Activated B cell treated with CpG ODN at 0.5 μM for 24 hours (primary cell): ENCODE results near the gene LMBR1. TPM values are rescaled to one million over a fixed set of nuclear protein-coding genes. Genes with fewer than 3 reads are reported as not detected.

Experiments
- ATAC-seq: fragments of 200-7000 bp; cut with Tn5 transposase; one replicate; pipeline ENCODE4 v1.10.0; 2021; ENCODE audit warnings: low read depth, mild to moderate bottlenecking, moderate library complexity
- CTCF ChIA-PET: fragments of 350-600 bp; sonication (Branson Sonifier 250); formaldehyde crosslinking; loops from one replicate; lab custom pipeline; 2021; ENCODE audit warnings: antibody characterized with exemption; lab: Charles Lee
- POLR2A ChIA-PET: fragments of 350-600 bp; sonication (Branson Sonifier 250); formaldehyde crosslinking; loops from one replicate; lab custom pipeline; 2021; ENCODE audit warnings: antibody characterized with exemption; lab: Charles Lee
- DNase-seq: peaks from one replicate; pipeline ENCODE4 v3.0.0; 2022
- H3K27ac Mint-ChIP-seq: one replicate; pipeline ENCODE4 v1.8.0; 2020; ENCODE audit warnings: mixed read lengths
- H3K27me3 Mint-ChIP-seq: one replicate; pipeline ENCODE4 v1.8.0; 2021; ENCODE audit warnings: mixed read lengths
- H3K36me3 Mint-ChIP-seq: one replicate; pipeline ENCODE4 v1.8.0; 2021; ENCODE audit warnings: low read depth, mixed read lengths
- H3K4me1 Mint-ChIP-seq: one replicate; pipeline ENCODE4 v1.8.0; 2021; ENCODE audit warnings: mixed read lengths
- H3K4me3 Mint-ChIP-seq: one replicate; pipeline ENCODE4 v1.8.0; 2020; ENCODE audit warnings: mild to moderate bottlenecking, mixed read lengths
- H3K9me3 Mint-ChIP-seq: one replicate; pipeline ENCODE4 v1.8.0; 2020; ENCODE audit warnings: mixed read lengths
- intact Hi-C: fragments of 100-400 bp; cut with micrococcal nuclease; formaldehyde crosslinking; loops from one replicate; pipeline ENCODE4 v1.15.1; 2024
- total RNA-seq: library from RNA; stranded (reverse); gene quantifications from 2 replicates; pipeline ENCODE4 v1.2.3, GENCODE V29; 2022
- TF ChIP-seq, protein P1 (sequence below): fragments of 200-600 bp; IDR thresholded peaks from one replicate; pipeline ENCODE4 v1.8.0; 2022; ENCODE audit warnings: antibody characterized with exemption, mild to moderate bottlenecking

Gene LMBR1
- total RNA-seq, 1 donor from 2014 or later: 67.9 TPM

DNA sequence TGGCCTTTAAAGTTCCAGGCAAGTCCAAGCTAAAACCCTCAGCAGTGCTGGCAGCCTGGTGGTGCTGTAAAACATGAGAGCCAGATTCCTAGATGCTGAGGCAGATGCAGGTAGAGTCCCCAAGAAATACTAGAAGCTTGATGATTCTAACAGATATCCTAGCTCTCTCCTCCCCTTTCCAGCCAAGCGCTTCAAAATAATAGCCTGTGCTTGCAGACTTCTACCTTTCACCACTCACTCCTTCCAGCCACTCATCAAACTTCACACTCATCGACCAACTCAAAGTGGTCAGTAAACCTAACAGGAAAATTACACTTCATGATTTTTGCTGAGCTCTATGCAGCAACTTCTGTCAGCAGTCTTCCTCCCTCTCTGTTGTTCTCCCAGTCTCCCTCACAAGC, 50.2 kb downstream of the LMBR1 start:
- no peak for ATAC-seq
- Mint-ChIP-seq H3K9me3 (no peaks in the 10 kb centered on the region), H3K4me1 (peaks cover 12% of the 10 kb centered on the region), H3K4me3 (no peak overlapping the region), H3K36me3 (peaks cover 11% of the 10 kb centered on the region), H3K27me3 (no peaks in the 10 kb centered on the region), H3K27ac (no peak overlapping the region)
- TF ChIP-seq, protein P1, sequence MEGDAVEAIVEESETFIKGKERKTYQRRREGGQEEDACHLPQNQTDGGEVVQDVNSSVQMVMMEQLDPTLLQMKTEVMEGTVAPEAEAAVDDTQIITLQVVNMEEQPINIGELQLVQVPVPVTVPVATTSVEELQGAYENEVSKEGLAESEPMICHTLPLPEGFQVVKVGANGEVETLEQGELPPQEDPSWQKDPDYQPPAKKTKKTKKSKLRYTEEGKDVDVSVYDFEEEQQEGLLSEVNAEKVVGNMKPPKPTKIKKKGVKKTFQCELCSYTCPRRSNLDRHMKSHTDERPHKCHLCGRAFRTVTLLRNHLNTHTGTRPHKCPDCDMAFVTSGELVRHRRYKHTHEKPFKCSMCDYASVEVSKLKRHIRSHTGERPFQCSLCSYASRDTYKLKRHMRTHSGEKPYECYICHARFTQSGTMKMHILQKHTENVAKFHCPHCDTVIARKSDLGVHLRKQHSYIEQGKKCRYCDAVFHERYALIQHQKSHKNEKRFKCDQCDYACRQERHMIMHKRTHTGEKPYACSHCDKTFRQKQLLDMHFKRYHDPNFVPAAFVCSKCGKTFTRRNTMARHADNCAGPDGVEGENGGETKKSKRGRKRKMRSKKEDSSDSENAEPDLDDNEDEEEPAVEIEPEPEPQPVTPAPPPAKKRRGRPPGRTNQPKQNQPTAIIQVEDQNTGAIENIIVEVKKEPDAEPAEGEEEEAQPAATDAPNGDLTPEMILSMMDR: no peak
- intact Hi-C loops: no loop called here
- ChIA-PET CTCF (no interaction called here), POLR2A (no interaction called here)
- no peak for DNase-seq

DNA sequence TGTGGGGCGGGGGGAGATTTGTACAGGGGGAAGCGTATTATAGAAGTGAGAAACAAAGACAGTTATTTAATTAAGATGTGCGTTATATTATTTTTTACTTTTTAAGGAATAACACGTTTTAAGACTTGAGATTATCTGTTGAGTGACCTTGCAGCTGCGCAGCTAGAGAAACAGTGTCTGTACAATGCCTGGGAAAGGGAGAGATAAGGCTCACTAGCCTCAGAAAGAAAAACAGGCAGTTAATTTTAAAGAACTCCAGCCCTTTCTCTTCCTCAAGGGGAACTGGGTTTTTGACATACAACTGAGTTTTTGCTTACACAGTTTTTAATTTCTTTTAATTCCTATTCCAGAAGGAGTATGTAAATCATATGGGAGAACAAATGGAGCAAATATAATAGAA, 50.7 kb downstream of the LMBR1 start:
- ATAC-seq: no peak

DNA sequence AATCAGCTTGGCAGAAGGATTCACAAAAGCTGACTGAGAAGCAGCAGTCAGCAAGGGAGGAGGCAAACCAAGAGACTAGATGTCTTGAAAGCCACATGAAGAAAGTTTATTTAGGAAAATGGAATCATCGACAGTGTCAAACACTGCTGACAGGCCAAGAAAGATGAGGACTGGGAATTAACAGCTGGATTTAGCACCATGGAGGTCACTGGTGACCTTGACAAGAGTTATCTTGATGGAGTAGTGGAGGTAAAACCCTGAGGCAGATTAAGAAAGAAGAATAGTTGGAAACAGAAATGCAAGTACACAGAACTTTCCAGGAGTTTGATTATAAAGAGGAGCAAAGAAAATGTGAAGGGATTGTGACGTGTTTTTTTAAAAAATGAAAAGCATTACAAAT, 51.5 kb downstream of the LMBR1 start:
- POLR2A ChIA-PET: no interaction called here
- ATAC-seq: no peak
- H3K36me3 Mint-ChIP-seq: peaks cover 12% of the 10 kb centered on the region
- DNase-seq: no peak
- H3K4me3 Mint-ChIP-seq: no peak overlapping the region
- H3K27me3 Mint-ChIP-seq: no peaks in the 10 kb centered on the region
- intact Hi-C loops: no loop called here
- H3K9me3 Mint-ChIP-seq: no peaks in the 10 kb centered on the region
- peaks cover 8% of the 10 kb centered on the region for H3K4me1 Mint-ChIP-seq
- CTCF ChIA-PET: no interaction called here
- no peak overlapping the region for H3K27ac Mint-ChIP-seq
- TF ChIP-seq, protein P1: no peak

More for the DNA sequence above, 50.7 kb downstream of the LMBR1 start:
- no peak for DNase-seq
- Mint-ChIP-seq H3K4me3 (no peak overlapping the region), H3K27ac (no peak overlapping the region), H3K36me3 (peaks cover 11% of the 10 kb centered on the region), H3K4me1 (peaks cover 9% of the 10 kb centered on the region), H3K9me3 (no peaks in the 10 kb centered on the region), H3K27me3 (no peaks in the 10 kb centered on the region)
- TF ChIP-seq, protein P1: no peak
- ChIA-PET CTCF (no interaction called here), POLR2A (no interaction called here)
- intact Hi-C loops: no loop called here

DNA sequence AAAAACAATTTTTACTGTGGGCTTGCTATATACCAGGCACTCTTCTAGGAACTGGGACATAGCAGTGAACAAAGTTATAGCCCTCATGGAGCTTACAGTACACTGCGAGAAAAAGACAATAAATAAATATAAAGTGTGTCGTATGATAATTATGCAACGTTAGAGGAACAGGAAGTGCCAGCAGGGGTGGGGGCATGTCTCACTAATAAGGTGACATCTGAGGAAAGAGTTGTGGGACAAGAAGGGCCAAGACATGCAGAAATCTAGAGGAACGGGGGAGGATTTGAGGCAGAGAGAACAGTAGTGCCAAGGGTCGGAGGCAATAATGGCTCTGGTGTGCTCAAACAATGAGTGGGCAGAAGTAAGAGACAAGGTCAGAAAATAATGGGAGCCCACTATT, 52.8 kb downstream of the LMBR1 start:
- DNase-seq: no peak
- ChIA-PET CTCF (no interaction called here), POLR2A (no interaction called here)
- no peaks in the 10 kb centered on the region for H3K27me3 Mint-ChIP-seq
- H3K4me3 Mint-ChIP-seq: no peak overlapping the region
- H3K36me3 Mint-ChIP-seq: peaks cover 24% of the 10 kb centered on the region
- H3K9me3 Mint-ChIP-seq: no peaks in the 10 kb centered on the region
- no peak for ATAC-seq
- TF ChIP-seq, protein P1: no peak
- peaks cover 8% of the 10 kb centered on the region for H3K4me1 Mint-ChIP-seq
- no peak overlapping the region for H3K27ac Mint-ChIP-seq
- intact Hi-C loops: no loop called here

DNA sequence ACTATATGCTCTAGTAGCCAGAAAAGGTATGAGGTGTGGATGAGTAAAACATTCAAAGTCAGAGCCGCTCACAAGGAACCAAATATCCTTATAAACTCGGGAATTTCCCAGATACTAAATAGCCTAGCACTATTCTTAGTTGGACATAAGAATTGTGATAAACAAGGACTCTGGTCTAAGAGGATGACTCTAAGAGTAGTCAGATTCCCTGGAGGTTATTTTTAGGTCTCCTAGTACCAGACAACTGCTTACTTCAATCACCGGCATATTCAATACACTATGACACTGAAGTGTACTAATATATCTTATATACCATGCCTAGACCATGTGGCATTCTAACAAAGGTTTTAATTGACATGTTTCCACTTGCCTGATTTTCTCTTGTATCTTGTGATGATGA, 56.5 kb downstream of the LMBR1 start:
- Mint-ChIP-seq H3K4me3 (no peak overlapping the region), H3K27ac (no peak overlapping the region), H3K4me1 (peaks cover 27% of the 10 kb centered on the region), H3K9me3 (no peaks in the 10 kb centered on the region), H3K36me3 (peaks cover 35% of the 10 kb centered on the region), H3K27me3 (no peaks in the 10 kb centered on the region)
- DNase-seq: no peak
- ChIA-PET POLR2A (no interaction called here), CTCF (no interaction called here)
- ATAC-seq: no peak
- TF ChIP-seq, protein P1: no peak
- intact Hi-C loops: no loop called here
